ENCODE data around the gene CLCN7. TPM values are rescaled to one million over a fixed set of nuclear protein-coding genes. Genes with fewer than 3 reads are reported as not detected.

Gene CLCN7
- polyA plus RNA-seq, 3 donors: 37.4 to 249 (median 56.5) TPM

DNA sequence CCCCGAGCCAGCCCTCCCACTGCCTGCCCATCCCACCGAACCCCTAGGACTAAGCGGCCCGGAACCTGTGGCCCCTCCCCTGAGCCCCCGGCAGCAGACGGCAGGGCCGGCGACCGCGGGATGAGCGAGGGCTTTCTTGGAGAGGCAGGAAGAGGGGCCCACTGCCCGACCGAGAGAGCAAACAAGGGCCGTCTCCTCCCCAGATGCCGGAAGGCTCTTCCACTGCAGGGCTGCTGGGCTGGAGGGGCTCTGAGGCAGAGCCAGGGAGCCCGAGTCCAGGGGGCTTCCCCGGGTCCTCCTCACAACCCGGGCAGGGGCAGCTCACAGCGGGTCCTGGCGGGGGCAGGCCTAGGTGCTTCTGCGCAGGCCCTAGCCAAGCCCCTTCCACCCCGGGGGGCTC, 41.1 kb downstream of the CLCN7 start:
- DNase-seq: no peak
- Histone ChIP-seq H3K4me3 (replicated peaks in 1 of 3; ENCODE audit: low read depth in 2 of 3, low read length in 3 of 3) (no peak overlapping the region), H2AFZ (ENCODE audit: insufficient read depth, low read depth, low read length, poor library complexity, severe bottlenecking) (no peak overlapping the region), H4K20me1 (ENCODE audit: insufficient read depth, low read length) (no peaks in the 10 kb centered on the region), H3K4me1 (ENCODE audit: control insufficient read depth in 1 of 2, insufficient read depth in 2 of 2, low read length in 2 of 2) (peaks cover 1 to 15% of the 10 kb centered on the region in 2 donors), H3K4me2 (replicated peaks; ENCODE audit: extremely low read depth, low read length, poor library complexity, severe bottlenecking) (no peak overlapping the region), H3K9me3 (replicated peaks in 1 of 2; ENCODE audit: control insufficient read depth in 1 of 2, insufficient read depth in 1 of 2, low read length in 2 of 2) (no peaks in the 10 kb centered on the region), H3K9ac (ENCODE audit: insufficient read depth, low read length, poor library complexity, severe bottlenecking) (no peak overlapping the region), H3K79me2 (ENCODE audit: insufficient read depth, low read length) (no peaks in the 10 kb centered on the region), H3K27ac (ENCODE audit: low read depth in 1 of 2, low read length in 2 of 2) (no peak overlapping the region), H3K27me3 (ENCODE audit: control insufficient read depth in 2 of 2, insufficient read depth in 2 of 2, low read length in 2 of 2) (peaks cover 0 to 30% of the 10 kb centered on the region in 2 donors), H3K36me3 (replicated peaks in 1 of 2; ENCODE audit: control insufficient read depth in 1 of 2, insufficient read depth in 2 of 2, low read length in 2 of 2) (peaks cover 0 to 4% of the 10 kb centered on the region in 2 donors)
- Mint-ChIP-seq H3K9me3 (peaks cover 0 to 2% (median 0%) of the 10 kb centered on the region in 7 donors), H3K4me3 (no peak overlapping the region), H3K36me3 (peaks cover 0 to 11% of the 10 kb centered on the region in 2 donors), H3K27ac (no peak overlapping the region), H3K4me1 (peaks cover 3% of the 10 kb centered on the region), H3K27me3 (ENCODE audit: low read depth in 3 of 3) (peaks cover 7 to 37% (median 7%) of the 10 kb centered on the region in 3 donors)
- TF ChIP-seq, protein P1, sequence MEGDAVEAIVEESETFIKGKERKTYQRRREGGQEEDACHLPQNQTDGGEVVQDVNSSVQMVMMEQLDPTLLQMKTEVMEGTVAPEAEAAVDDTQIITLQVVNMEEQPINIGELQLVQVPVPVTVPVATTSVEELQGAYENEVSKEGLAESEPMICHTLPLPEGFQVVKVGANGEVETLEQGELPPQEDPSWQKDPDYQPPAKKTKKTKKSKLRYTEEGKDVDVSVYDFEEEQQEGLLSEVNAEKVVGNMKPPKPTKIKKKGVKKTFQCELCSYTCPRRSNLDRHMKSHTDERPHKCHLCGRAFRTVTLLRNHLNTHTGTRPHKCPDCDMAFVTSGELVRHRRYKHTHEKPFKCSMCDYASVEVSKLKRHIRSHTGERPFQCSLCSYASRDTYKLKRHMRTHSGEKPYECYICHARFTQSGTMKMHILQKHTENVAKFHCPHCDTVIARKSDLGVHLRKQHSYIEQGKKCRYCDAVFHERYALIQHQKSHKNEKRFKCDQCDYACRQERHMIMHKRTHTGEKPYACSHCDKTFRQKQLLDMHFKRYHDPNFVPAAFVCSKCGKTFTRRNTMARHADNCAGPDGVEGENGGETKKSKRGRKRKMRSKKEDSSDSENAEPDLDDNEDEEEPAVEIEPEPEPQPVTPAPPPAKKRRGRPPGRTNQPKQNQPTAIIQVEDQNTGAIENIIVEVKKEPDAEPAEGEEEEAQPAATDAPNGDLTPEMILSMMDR (IDR thresholded peaks at IDR 0.05): no peak
- intact Hi-C loops (cut with micrococcal nuclease): no loop called here
- 80% methylated on average over 12 of the region's 22 CpGs for WGBS (ENCODE audit: insufficient coverage)

DNA sequence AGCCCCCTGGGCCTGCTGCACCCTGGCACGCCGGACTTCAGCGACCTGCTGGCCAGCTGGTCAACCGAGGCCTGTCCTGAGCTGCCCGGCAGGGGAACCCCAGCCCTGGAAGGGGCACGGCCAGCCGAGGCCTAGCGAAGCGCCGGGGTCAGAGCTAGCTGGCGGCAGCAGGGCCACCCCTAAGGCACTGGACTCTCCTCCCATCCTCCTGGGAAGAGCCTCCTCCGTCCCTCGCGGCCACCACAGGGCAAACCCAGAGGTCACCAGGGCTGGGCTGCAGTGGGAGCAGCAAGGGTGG, 41.6 kb downstream of the CLCN7 start:
- peak overlapping the region; percentile 19 for H3K4me2 ChIP-seq (replicated peaks; ENCODE audit: extremely low read depth, low read length, poor library complexity, severe bottlenecking)
- peaks cover 5 to 20% of the 10 kb centered on the region in 2 donors for H3K4me1 ChIP-seq (ENCODE audit: control insufficient read depth in 1 of 2, insufficient read depth in 2 of 2, low read length in 2 of 2)
- H2AFZ ChIP-seq (ENCODE audit: insufficient read depth, low read depth, low read length, poor library complexity, severe bottlenecking): no peak overlapping the region
- TF ChIP-seq, protein P1 (IDR thresholded peaks at IDR 0.05): no peak
- Mint-ChIP-seq H3K9me3 (peaks cover 0 to 2% (median 0%) of the 10 kb centered on the region in 7 donors), H3K27ac (no peak overlapping the region), H3K27me3 (ENCODE audit: low read depth in 3 of 3) (peaks cover 7 to 38% (median 7%) of the 10 kb centered on the region in 3 donors), H3K4me3 (peak overlapping the region in 1 of 2 donors; percentile 30), H3K36me3 (peaks cover 0 to 10% of the 10 kb centered on the region in 2 donors), H3K4me1 (peaks cover 3% of the 10 kb centered on the region)
- peaks cover 0 to 4% of the 10 kb centered on the region in 2 donors for H3K36me3 ChIP-seq (replicated peaks in 1 of 2; ENCODE audit: control insufficient read depth in 1 of 2, insufficient read depth in 2 of 2, low read length in 2 of 2)
- H3K9ac ChIP-seq (ENCODE audit: insufficient read depth, low read length, poor library complexity, severe bottlenecking): peak overlapping the region; percentile 8
- WGBS (ENCODE audit: insufficient coverage): 88% methylated on average over 10 of the region's 14 CpGs
- H4K20me1 ChIP-seq (ENCODE audit: insufficient read depth, low read length): no peaks in the 10 kb centered on the region
- DNase-seq: no peak
- peaks cover 0 to 30% of the 10 kb centered on the region in 2 donors for H3K27me3 ChIP-seq (ENCODE audit: control insufficient read depth in 2 of 2, insufficient read depth in 2 of 2, low read length in 2 of 2)
- intact Hi-C loops (cut with micrococcal nuclease): no loop called here
- no peaks in the 10 kb centered on the region for H3K9me3 ChIP-seq (replicated peaks in 1 of 2; ENCODE audit: control insufficient read depth in 1 of 2, insufficient read depth in 1 of 2, low read length in 2 of 2)
- H3K4me3 ChIP-seq (replicated peaks in 1 of 3; ENCODE audit: low read depth in 2 of 3, low read length in 3 of 3): no peak overlapping the region
- H3K27ac ChIP-seq (ENCODE audit: low read depth in 1 of 2, low read length in 2 of 2): no peak overlapping the region
- H3K79me2 ChIP-seq (ENCODE audit: insufficient read depth, low read length): no peaks in the 10 kb centered on the region

All from CD14-positive monocyte (primary cell).